ENCODE results near the gene IL10RA.
"Not testable (repeated sequence)": the region's sequence is repeated elsewhere in the genome, so short reads cannot be mapped to it uniquely, and the experiment has no call there.

IL10RA gene

GRCh38 chr11:117969160-117969991 lies 16.8 kb upstream of the IL10RA start:
- Histone ChIP-seq H3K27ac (ENCODE audit: low read depth, low read length) (no peak overlapping the region), H3K4me1 (ENCODE audit: insufficient read depth, low read length) (no peaks in the 10 kb centered on the region)
- 91% methylated on average over 5 of the region's 5 CpGs for WGBS

DNA sequence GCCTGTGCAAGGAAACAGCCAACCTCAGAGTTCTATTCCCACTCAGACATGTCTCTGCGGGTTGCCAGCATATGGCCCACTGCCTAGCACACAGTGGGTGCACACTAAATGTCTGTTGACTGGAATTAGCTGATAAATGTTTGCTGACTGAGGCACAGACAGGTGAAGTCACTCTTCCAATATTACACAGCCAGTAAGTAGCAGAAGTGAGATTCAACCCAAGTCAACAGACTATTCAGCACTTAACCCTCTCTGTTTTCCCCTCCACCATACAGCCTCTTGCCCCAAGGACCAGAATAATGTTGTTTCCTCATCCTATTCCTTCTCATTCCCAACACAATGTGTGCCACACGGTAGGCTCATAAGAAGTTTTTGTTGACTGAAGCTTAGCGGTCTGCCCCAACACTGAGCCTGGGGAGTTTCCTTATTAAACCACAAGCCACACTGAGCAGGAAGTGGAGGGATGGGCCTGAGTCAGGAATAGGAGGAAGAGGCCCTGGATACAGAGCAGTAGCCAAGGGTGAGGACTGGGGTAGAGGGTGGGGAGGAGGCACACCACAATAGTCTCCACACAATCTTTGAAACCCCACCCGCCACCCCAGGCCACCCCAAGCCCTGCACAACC lies 15.7 kb upstream of the IL10RA start:
- 0 out of 2 replicates have a peak, but pooled peaks cover 2% of the 10 kb centered on the region for H3K27me3 ChIP-seq (ENCODE audit: insufficient read depth, low read length)
- no peak overlapping the region for H3K27ac ChIP-seq (ENCODE audit: low read depth, low read length)
- H3K4me3 ChIP-seq (ENCODE audit: low read length), result no peak overlapping the region
- H3K9ac ChIP-seq (ENCODE audit: low read depth, low read length), result no peak overlapping the region
- H3K36me3 ChIP-seq (ENCODE audit: insufficient read depth, low read length), result no peaks in the 10 kb centered on the region
- no peaks in the 10 kb centered on the region for H3K4me1 ChIP-seq (ENCODE audit: insufficient read depth, low read length)
- H3K9me3 ChIP-seq (ENCODE audit: insufficient read depth, low read depth, low read length), result no peaks in the 10 kb centered on the region
- WGBS, result 88% methylated on average over 4 of the region's 4 CpGs

More at GRCh38 chr11:117969160-117969991, 16.8 kb upstream of the IL10RA start:
- Histone ChIP-seq H3K27me3 (ENCODE audit: insufficient read depth, low read length) (0 out of 2 replicates have a peak, but pooled peaks cover 2% of the 10 kb centered on the region), H3K4me3 (ENCODE audit: low read length) (no peak overlapping the region), H3K9me3 (ENCODE audit: insufficient read depth, low read depth, low read length) (no peaks in the 10 kb centered on the region), H3K9ac (ENCODE audit: low read depth, low read length) (no peak overlapping the region), H3K36me3 (ENCODE audit: insufficient read depth, low read length) (no peaks in the 10 kb centered on the region)

- no peaks in the 10 kb centered on the region for H3K4me1 ChIP-seq (ENCODE audit: insufficient read depth, low read length)
- no peak overlapping the region for H3K9ac ChIP-seq (ENCODE audit: low read depth, low read length)
Observed at GRCh38 chr11:117972044-117972443, 14.2 kb upstream of the IL10RA start.

GRCh38 chr11:117972629-117973502 lies 13.3 kb upstream of the IL10RA start:
- Histone ChIP-seq H3K4me3 (ENCODE audit: low read length) (no peak overlapping the region), H3K9me3 (ENCODE audit: insufficient read depth, low read depth, low read length) (no peaks in the 10 kb centered on the region), H3K27me3 (ENCODE audit: insufficient read depth, low read length) (0 out of 2 replicates have a peak, but pooled peaks cover 2% of the 10 kb centered on the region), H3K27ac (ENCODE audit: low read depth, low read length) (no peak overlapping the region), H3K4me1 (ENCODE audit: insufficient read depth, low read length) (no peaks in the 10 kb centered on the region), H3K36me3 (ENCODE audit: insufficient read depth, low read length) (no peaks in the 10 kb centered on the region), H3K9ac (ENCODE audit: low read depth, low read length) (no peak overlapping the region)
- 87% methylated on average over 9 of the region's 9 CpGs for WGBS

More at GRCh38 chr11:117972044-117972443, 14.2 kb upstream of the IL10RA start:
- no peak overlapping the region for H3K4me3 ChIP-seq (ENCODE audit: low read length)
- H3K9me3 ChIP-seq (ENCODE audit: insufficient read depth, low read depth, low read length), result no peaks in the 10 kb centered on the region
- no peaks in the 10 kb centered on the region for H3K36me3 ChIP-seq (ENCODE audit: insufficient read depth, low read length)
- 0 out of 2 replicates have a peak, but pooled peaks cover 2% of the 10 kb centered on the region for H3K27me3 ChIP-seq (ENCODE audit: insufficient read depth, low read length)
- H3K27ac ChIP-seq (ENCODE audit: low read depth, low read length), result no peak overlapping the region
- 95% methylated on average over 10 of the region's 10 CpGs for whole genome bisulfite sequencing

GRCh38 chr11:117973503-117973860 lies 12.7 kb upstream of the IL10RA start:
- no peak overlapping the region for H3K4me3 ChIP-seq (ENCODE audit: low read length)
- H3K27ac ChIP-seq (ENCODE audit: low read depth, low read length), result no peak overlapping the region
- no peaks in the 10 kb centered on the region for H3K9me3 ChIP-seq (ENCODE audit: insufficient read depth, low read depth, low read length)
- WGBS, result 95% methylated on average over 4 of the region's 4 CpGs
- no peaks in the 10 kb centered on the region for H3K4me1 ChIP-seq (ENCODE audit: insufficient read depth, low read length)
- no peaks in the 10 kb centered on the region for H3K36me3 ChIP-seq (ENCODE audit: insufficient read depth, low read length)
- H3K27me3 ChIP-seq (ENCODE audit: insufficient read depth, low read length), result 0 out of 2 replicates have a peak, but pooled peaks cover 2% of the 10 kb centered on the region
- no peak overlapping the region for H3K9ac ChIP-seq (ENCODE audit: low read depth, low read length)

DNA sequence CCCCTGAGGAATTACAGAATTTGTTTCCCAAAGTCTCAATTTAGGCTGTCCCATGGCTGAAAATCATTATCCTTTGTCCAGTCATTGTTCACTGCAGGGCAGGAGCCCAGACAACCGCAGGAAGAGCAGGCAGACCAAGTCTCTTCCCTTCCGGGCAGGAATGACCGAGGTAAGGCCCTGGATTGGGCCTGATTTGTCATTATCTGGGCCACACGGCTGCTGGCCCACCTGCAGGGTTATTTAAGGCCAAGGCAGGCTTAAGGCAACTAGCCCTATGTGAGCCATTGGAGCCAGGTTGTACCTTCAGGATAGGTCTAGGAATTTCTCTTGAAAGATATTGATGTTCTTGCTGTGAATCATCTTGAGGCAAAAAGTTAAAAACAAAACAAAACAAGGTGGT lies 9.7 kb upstream of the IL10RA start:
- no peaks in the 10 kb centered on the region for H3K27me3 ChIP-seq (ENCODE audit: insufficient read depth, low read length)
- H3K4me1 ChIP-seq (ENCODE audit: insufficient read depth, low read length), result peaks cover 3% of the 10 kb centered on the region; the same call in 1 of the 2 replicates
- H3K36me3 ChIP-seq (ENCODE audit: insufficient read depth, low read length), result no peaks in the 10 kb centered on the region
- H3K27ac ChIP-seq (ENCODE audit: low read depth, low read length), result no peak overlapping the region
- H3K9me3 ChIP-seq (ENCODE audit: insufficient read depth, low read depth, low read length), result no peaks in the 10 kb centered on the region
- 85% methylated on average over 4 of the region's 4 CpGs for whole genome bisulfite sequencing
- no peak overlapping the region for H3K9ac ChIP-seq (ENCODE audit: low read depth, low read length)
- H3K4me3 ChIP-seq (ENCODE audit: low read length), result no peak overlapping the region

DNA sequence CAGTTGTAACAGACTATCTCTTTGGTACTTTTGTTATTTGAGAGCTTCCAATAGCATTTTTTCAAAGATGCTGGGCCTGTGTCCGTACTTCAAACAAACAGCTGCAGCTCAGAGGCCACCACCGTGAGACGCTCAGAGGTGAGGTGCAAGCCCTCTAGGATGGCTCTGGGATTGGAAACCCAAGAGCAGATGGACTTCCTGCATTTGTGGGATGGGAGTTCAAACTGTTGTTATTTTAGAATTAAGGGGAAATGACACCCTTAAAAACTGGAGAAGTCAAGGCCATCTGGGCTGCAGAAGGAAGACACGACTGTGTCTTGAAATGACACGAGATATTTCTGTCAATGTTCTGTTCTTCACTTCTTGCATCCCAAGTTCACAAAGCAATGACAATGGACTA lies 9.2 kb upstream of the IL10RA start:
- Histone ChIP-seq H3K36me3 (ENCODE audit: insufficient read depth, low read length) (no peaks in the 10 kb centered on the region), H3K4me1 (ENCODE audit: insufficient read depth, low read length) (peaks cover 3% of the 10 kb centered on the region; the same call in 1 of the 2 replicates)
- 94% methylated on average over 5 of the region's 5 CpGs for WGBS

GRCh38 chr11:117977612-117978264 lies 8.5 kb upstream of the IL10RA start:
- not testable (repeated sequence) for H3K27ac ChIP-seq (ENCODE audit: low read depth, low read length); H3K9ac ChIP-seq (ENCODE audit: low read depth, low read length); H3K4me1 ChIP-seq (ENCODE audit: insufficient read depth, low read length); H3K9me3 ChIP-seq (ENCODE audit: insufficient read depth, low read depth, low read length); H3K4me3 ChIP-seq (ENCODE audit: low read length); H3K36me3 ChIP-seq (ENCODE audit: insufficient read depth, low read length); H3K27me3 ChIP-seq (ENCODE audit: insufficient read depth, low read length)
- 93% methylated on average over 23 of the region's 23 CpGs for WGBS

More for the DNA sequence above, 9.2 kb upstream of the IL10RA start:
- H3K4me3 ChIP-seq (ENCODE audit: low read length), result no peak overlapping the region
- H3K27ac ChIP-seq (ENCODE audit: low read depth, low read length), result no peak overlapping the region
- H3K27me3 ChIP-seq (ENCODE audit: insufficient read depth, low read length), result no peaks in the 10 kb centered on the region
- H3K9me3 ChIP-seq (ENCODE audit: insufficient read depth, low read depth, low read length), result no peaks in the 10 kb centered on the region
- no peak overlapping the region for H3K9ac ChIP-seq (ENCODE audit: low read depth, low read length)

DNA sequence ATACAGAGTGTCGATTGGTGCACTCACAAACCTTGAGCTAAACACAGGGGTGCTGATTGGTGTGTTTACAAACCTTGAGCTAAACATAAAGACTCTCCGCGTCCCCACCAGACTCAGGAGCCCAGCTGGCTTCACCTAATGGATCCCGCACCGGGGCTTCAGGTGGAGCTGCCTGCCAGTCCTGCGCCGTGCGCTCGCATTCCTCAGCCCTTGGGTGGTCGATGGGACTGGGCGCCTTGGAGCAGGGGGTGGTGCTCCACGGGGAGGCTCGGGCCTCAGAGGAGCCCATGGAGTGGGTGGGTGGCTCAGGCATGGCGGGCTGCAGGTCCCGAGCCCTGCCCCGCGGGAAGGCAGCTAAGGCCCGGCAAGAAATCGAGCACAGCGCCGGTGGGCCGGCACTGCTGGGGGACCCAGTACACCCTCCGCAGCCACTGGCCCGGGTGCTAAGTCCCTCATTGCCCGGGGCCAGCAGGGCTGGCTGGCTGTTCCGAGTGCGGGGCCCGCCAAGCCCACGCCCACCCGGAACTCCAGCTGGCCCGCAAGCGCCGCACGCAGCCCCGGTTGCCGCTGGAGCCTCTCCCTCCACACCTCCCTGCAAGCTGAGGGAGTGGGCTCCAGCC lies 7.8 kb upstream of the IL10RA start:
- H3K27me3 ChIP-seq (ENCODE audit: insufficient read depth, low read length); H3K9me3 ChIP-seq (ENCODE audit: insufficient read depth, low read depth, low read length); H3K9ac ChIP-seq (ENCODE audit: low read depth, low read length); H3K4me1 ChIP-seq (ENCODE audit: insufficient read depth, low read length); H3K4me3 ChIP-seq (ENCODE audit: low read length); H3K27ac ChIP-seq (ENCODE audit: low read depth, low read length); H3K36me3 ChIP-seq (ENCODE audit: insufficient read depth, low read length): not testable (repeated sequence)
- WGBS, result 96% methylated on average over 29 of the region's 36 CpGs

DNA sequence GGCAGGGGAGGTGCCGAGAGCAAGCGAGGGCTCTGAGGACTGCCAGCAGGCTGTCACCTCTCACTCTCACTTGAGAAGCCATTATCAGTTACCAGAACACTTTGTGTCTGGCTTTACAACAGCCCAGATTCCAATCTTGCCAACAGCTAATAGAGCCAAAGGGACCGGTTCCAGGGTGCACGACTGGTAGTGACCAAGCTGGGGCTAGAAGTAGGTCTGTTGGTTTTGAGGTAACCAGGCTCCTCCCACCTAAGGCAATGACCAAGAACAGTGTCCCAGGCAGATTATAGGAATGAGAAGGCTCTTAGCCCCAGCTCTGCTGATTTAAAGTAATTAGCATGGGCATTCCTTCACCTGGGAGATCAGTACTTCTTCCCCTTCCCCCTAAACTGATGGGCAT lies 7.2 kb upstream of the IL10RA start:
- Histone ChIP-seq H3K27me3 (ENCODE audit: insufficient read depth, low read length) (peaks cover 2% of the 10 kb centered on the region; the same call in 1 of the 2 replicates), H3K4me1 (ENCODE audit: insufficient read depth, low read length) (peaks cover 3% of the 10 kb centered on the region; the same call in 1 of the 2 replicates), H3K36me3 (ENCODE audit: insufficient read depth, low read length) (no peaks in the 10 kb centered on the region), H3K27ac (ENCODE audit: low read depth, low read length) (no peak overlapping the region), H3K9me3 (ENCODE audit: insufficient read depth, low read depth, low read length) (no peaks in the 10 kb centered on the region), H3K9ac (ENCODE audit: low read depth, low read length) (no peak overlapping the region), H3K4me3 (ENCODE audit: low read length) (no peak overlapping the region)
- WGBS, result 88% methylated on average over 4 of the region's 4 CpGs
